GM12878 (cell line): ENCODE results near the gene SLC35A4. TPM values are rescaled to one million over a fixed set of nuclear protein-coding genes. Genes with fewer than 3 reads are reported as not detected.

Experiments used
- ATAC-seq: fragments of 200-7000 bp; cut with Tn5 transposase; 3 replicates; pipeline ENCODE4 v1.9.1; 2020; ENCODE audit warnings: mild to moderate bottlenecking, moderate library complexity
- BruUV-seq: library from RNA; stranded (reverse); fragments of 400-500 nt; replicated peaks from 2 replicates; lab custom pipeline; 2021; lab: Mats Ljungman, UMichigan
- CTCF ChIA-PET: fragments of 300-600 bp; sonication (Branson Sonifier 250); formaldehyde crosslinking; extraction: SDS; loops from one replicate; lab custom pipeline; 2021; ENCODE audit warnings: inconsistent platforms; lab: Yijun Ruan, JAX
- POLR2A ChIA-PET: fragments of 350-600 bp; formaldehyde crosslinking; extraction: SDS; loops from one replicate; lab custom pipeline; 2021; ENCODE audit warnings: inconsistent platforms; lab: Charles Lee
- RAD21 ChIA-PET: fragments of 300-600 bp; sonication (Branson Sonifier 250); formaldehyde crosslinking; loops from one replicate; lab custom pipeline; 2023; ENCODE audit warnings: antibody characterized with exemption; ENCODE audit not compliant: unreplicated experiment; lab: Charles Lee
- SMC1A ChIA-PET: fragments of 300-600 bp; sonication (Branson Sonifier 250); formaldehyde crosslinking; loops from one replicate; lab custom pipeline; 2023; ENCODE audit not compliant: unreplicated experiment, uncharacterized antibody; lab: Charles Lee
- DNase-seq: peaks from one replicate; pipeline ENCODE4 v3.0.0-alpha.2; 2011; ENCODE audit warnings: low read depth, low spot score
- FAIRE-seq: peaks from 3 replicates; lab custom pipeline; 2011; peaks lifted over from hg19 to GRCh38; lab: Jason Lieb, UNC
- H2AFZ ChIP-seq: 2 replicates; pipeline ENCODE4 v1.6.0; 2011; ENCODE audit warnings: low read depth, low read length, control low read depth; ENCODE audit not compliant: control insufficient read depth
- H3K27ac ChIP-seq: 2 replicates; pipeline ENCODE4 v1.5.1; 2011; ENCODE audit warnings: control low read depth; ENCODE audit not compliant: control insufficient read depth, insufficient read depth
- H3K27me3 ChIP-seq, 2 experiments: replicated peaks in 1 of 2; 2 replicates each; pipeline versions ENCODE4 v1.6.0 to v1.6.1; 2011; ENCODE audit warnings: low read length in 1 of 2; ENCODE audit not compliant: control insufficient read depth in 2 of 2, insufficient read depth in 2 of 2
- H3K36me3 ChIP-seq, 2 experiments: 2 replicates each; pipeline ENCODE4 v1.5.1; 2011; ENCODE audit warnings: low read length in 1 of 2; ENCODE audit not compliant: control insufficient read depth in 2 of 2, insufficient read depth in 2 of 2
- H3K4me1 ChIP-seq: 2 replicates; pipeline ENCODE4 v1.6.1; 2011; ENCODE audit warnings: mild to moderate bottlenecking, low read length, moderate library complexity, mixed read lengths; ENCODE audit not compliant: control insufficient read depth, insufficient read depth
- H3K4me2 ChIP-seq: 2 replicates; pipeline ENCODE4 v1.6.0; 2011; ENCODE audit warnings: control low read depth; ENCODE audit not compliant: control insufficient read depth, insufficient read depth
- H3K4me3 ChIP-seq: fragments of 200-600 bp; sonication (generic); 2 replicates; pipeline ENCODE4 v1.5.1; 2016
- H3K79me2 ChIP-seq: 2 replicates; pipeline ENCODE4 v1.6.0; 2011; ENCODE audit warnings: low read length; ENCODE audit not compliant: control insufficient read depth, insufficient read depth
- H3K9ac ChIP-seq: 2 replicates; pipeline ENCODE4 v1.8.0; 2011; ENCODE audit warnings: low read length, control low read depth, mixed read lengths; ENCODE audit not compliant: control insufficient read depth, insufficient read depth
- H3K9me3 ChIP-seq: replicated peaks from 3 replicates; pipeline ENCODE4 v1.5.1; 2011; ENCODE audit warnings: mild to moderate bottlenecking, low read length; ENCODE audit not compliant: control insufficient read depth, insufficient read depth
- H4K20me1 ChIP-seq: 2 replicates; pipeline ENCODE4 v1.6.0; 2011; ENCODE audit not compliant: control insufficient read depth, insufficient read depth
- ASH2L ChIP-seq: fragments of 300-600, 200-600 bp; sonication (generic); IDR thresholded peaks from 2 replicates; pipeline ENCODE4 v1.6.1; 2017; ENCODE audit warnings: low read depth, mild to moderate bottlenecking, borderline replicate concordance
- CBFB ChIP-seq: IDR thresholded peaks from 2 replicates; pipeline ENCODE4 v1.6.1; 2016; ENCODE audit warnings: antibody characterized with exemption, low read depth
- CREB1 ChIP-seq: IDR thresholded peaks from 2 replicates; pipeline ENCODE4 v1.6.1; 2012; ENCODE audit warnings: low read depth, mild to moderate bottlenecking, inconsistent platforms
- EED ChIP-seq: sonication (generic); IDR thresholded peaks from 2 replicates; pipeline ENCODE4 v1.6.1; 2016; ENCODE audit warnings: antibody characterized with exemption, low read depth
- ETV6 ChIP-seq, 2 experiments: fragments of 450-650 bp in 1 of 2; IDR thresholded peaks in 1 of 2; conservative IDR thresholded peaks in 1 of 2; 2 replicates each; pipeline ENCODE4 v1.6.1; 2014; ENCODE audit warnings: antibody characterized with exemption in 1 of 2, borderline replicate concordance in 1 of 2, low read depth in 1 of 2, mild to moderate bottlenecking in 1 of 2, moderate library complexity in 1 of 2
- EZH2 ChIP-seq: IDR thresholded peaks from 2 replicates; pipeline ENCODE4 v1.6.1; 2012; ENCODE audit warnings: low read depth, mild to moderate bottlenecking, control low read depth, inconsistent platforms, low read length, borderline replicate concordance; ENCODE audit not compliant: control insufficient read depth
- FOS ChIP-seq: IDR thresholded peaks from 3 replicates; pipeline ENCODE4 v1.6.1; 2011; ENCODE audit warnings: borderline replicate concordance; ENCODE audit not compliant: insufficient read length; ENCODE audit errors: extremely low read depth
- FOXM1 ChIP-seq: IDR thresholded peaks from 2 replicates; pipeline ENCODE4 v1.6.1; 2012; ENCODE audit warnings: low read depth, mild to moderate bottlenecking, inconsistent platforms, low read length, moderate library complexity
- KLF5 ChIP-seq: fragments of 450-650 bp; IDR thresholded peaks from 2 replicates; pipeline ENCODE4 v1.6.1; 2014; ENCODE audit warnings: mild to moderate bottlenecking; ENCODE audit not compliant: partially characterized antibody
- MTA3 ChIP-seq: IDR thresholded peaks from 2 replicates; pipeline ENCODE4 v1.6.1; 2012; ENCODE audit warnings: low read length, inconsistent platforms, borderline replicate concordance
- NFXL1 ChIP-seq: fragments of 450-650 bp; IDR thresholded peaks from 2 replicates; pipeline ENCODE4 v1.6.1; 2017; ENCODE audit warnings: antibody characterized with exemption, mild to moderate bottlenecking, borderline replicate concordance
- SP1 ChIP-seq: IDR thresholded peaks from one replicate; pipeline ENCODE4 v1.6.1; 2011; ENCODE audit warnings: low read depth, low read length
- TCF12 ChIP-seq: IDR thresholded peaks from 2 replicates; pipeline ENCODE4 v1.6.1; 2011; ENCODE audit warnings: low read depth, mild to moderate bottlenecking, low read length
- ZNF384 ChIP-seq: IDR thresholded peaks from 2 replicates; pipeline ENCODE4 v1.6.1; 2012; ENCODE audit warnings: low read depth, mild to moderate bottlenecking, low read length, improper control_type of control experiment, borderline replicate concordance
- ZSCAN29 ChIP-seq: fragments of 450-650 bp; IDR thresholded peaks from 2 replicates; pipeline ENCODE4 v1.6.1; 2017; ENCODE audit warnings: mild to moderate bottlenecking, moderate library complexity
- WGBS: methylation state at CpG from one replicate; pipeline ENCODE4 v1.1.6; 2016; ENCODE audit warnings: low lambda C conversion rate; ENCODE audit not compliant: insufficient replicate concordance, insufficient coverage; ENCODE audit errors: missing lambda C conversion rate; 5-methylcytosine and 5-hydroxymethylcytosine counted together
- in situ Hi-C: fragments of 300-500 bp; cut with MboI; formaldehyde crosslinking; loops from 9 replicates; pipeline ENCODE4 v1.14.3; 2018; ENCODE audit warnings: mixed read lengths
- intact Hi-C: fragments of 100-400 bp; cut with micrococcal nuclease; formaldehyde crosslinking; loops from one replicate; pipeline ENCODE4 v1.14.2; 2022; ENCODE audit not compliant: unreplicated experiment
- polyA plus RNA-seq, 11 experiments: library from polyadenylated mRNA; depleted of rRNA in 4 of 11; unstranded in 6 of 11; stranded (reverse) in 5 of 11; fragments of >200 nt; fragmentation: Nextera tagmentation in 4 of 11; fragmentation: Illumina TruSeq in 1 of 11; extraction: Ambion mirVana in 4 of 11; extraction: Trizol in 1 of 11; gene quantifications; 1 replicate in 1 of 11; 2 replicates in 10 of 11; pipeline versions ENCODE4 v1.2.1 to v1.2.3, GENCODE V29; 2011 to 2016; ENCODE audit warnings: inconsistent platforms in 2 of 11, missing spikeins in 2 of 11, low read depth in 1 of 11
- total RNA-seq, 4 experiments: library from RNA; depleted of rRNA in 3 of 4; stranded (reverse); fragments of >200 nt in 3 of 4; fragmentation: Illumina TruSeq in 1 of 4; extraction: Trizol in 1 of 4; gene quantifications; 2 replicates each; pipeline versions ENCODE4 v1.2.1 to v1.2.3, GENCODE V29; 2013 to 2021
- TF ChIP-seq, protein P1 (sequence below): IDR thresholded peaks from 2 replicates; pipeline ENCODE4 v1.6.1; 2012; ENCODE audit warnings: low read depth, low read length, improper control_type of control experiment
- TF ChIP-seq, protein P2 (sequence below): fragments of 450-650 bp; IDR thresholded peaks from 2 replicates; pipeline ENCODE4 v1.6.1; 2017; ENCODE audit warnings: mild to moderate bottlenecking, low read depth, inconsistent platforms; ENCODE audit not compliant: poor library complexity, severe bottlenecking
- TF ChIP-seq, protein P3 (sequence below): fragments of 450-650 bp; IDR thresholded peaks from 2 replicates; pipeline ENCODE4 v1.6.1; 2016; ENCODE audit warnings: mild to moderate bottlenecking

Gene SLC35A4
- total and polyA plus RNA-seq, 10 of the 15 experiments (the other 5 are each of a cell fraction or from before 2014, with no cell fraction given): 23.8 to 167 (median 114) TPM

DNA sequence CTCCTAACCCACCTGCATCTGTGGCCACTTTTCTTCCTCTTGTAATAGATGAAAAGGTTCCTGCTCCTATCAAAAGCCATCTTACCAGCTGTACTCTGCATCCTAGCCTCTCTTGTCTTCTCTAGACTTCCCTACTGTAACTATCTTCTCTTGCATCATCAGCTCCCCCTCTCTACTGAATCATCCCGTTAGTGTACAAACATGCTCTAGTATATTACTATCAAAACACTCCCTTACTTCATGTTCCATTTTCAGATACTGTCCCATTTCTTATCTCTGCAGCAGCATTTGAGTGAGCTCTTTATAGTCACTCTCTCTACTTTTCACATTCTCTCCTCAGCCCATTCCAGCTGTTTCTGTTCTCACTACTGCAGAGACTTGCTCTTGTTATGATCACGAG, 10.2 kb upstream of the SLC35A4 start:
- H3K9ac ChIP-seq: no peak overlapping the region
- peaks cover 14 to 25% of the 10 kb centered on the region in 2 experiments for H3K36me3 ChIP-seq
- H3K4me3 ChIP-seq: peak overlapping the region; percentile 91; the same call in 1 of the 2 replicates
- ChIA-PET CTCF (interaction anchor here (0.8 to 2.1 kb wide), 3 partner anchors 11 to 182 kb away, joined by 3 to 6 read pairs (median 4); no protein-coding TSS in a partner anchor), RAD21 (interaction anchor here (1.0 to 1.8 kb wide), 2 partner anchors 9 to 15 kb away, joined by 3 to 7 read pairs; no protein-coding TSS in a partner anchor), POLR2A (no interaction called here), SMC1A (interaction anchor here (0.6 to 1.0 kb wide), 3 partner anchors 15 to 88 kb away, joined by 3 read pairs; no protein-coding TSS in a partner anchor)
- no peak for FAIRE-seq
- in situ Hi-C loops: no loop called here
- H3K27me3 ChIP-seq: no peaks in the 10 kb centered on the region
- no peaks in the 10 kb centered on the region for H3K9me3 ChIP-seq
- H3K79me2 ChIP-seq: peaks cover 49% of the 10 kb centered on the region
- H3K27ac ChIP-seq: peak overlapping the region; percentile 16
- peaks cover 22% of the 10 kb centered on the region for H3K4me1 ChIP-seq
- DNase-seq: no peak
- TF ChIP-seq, protein P1, sequence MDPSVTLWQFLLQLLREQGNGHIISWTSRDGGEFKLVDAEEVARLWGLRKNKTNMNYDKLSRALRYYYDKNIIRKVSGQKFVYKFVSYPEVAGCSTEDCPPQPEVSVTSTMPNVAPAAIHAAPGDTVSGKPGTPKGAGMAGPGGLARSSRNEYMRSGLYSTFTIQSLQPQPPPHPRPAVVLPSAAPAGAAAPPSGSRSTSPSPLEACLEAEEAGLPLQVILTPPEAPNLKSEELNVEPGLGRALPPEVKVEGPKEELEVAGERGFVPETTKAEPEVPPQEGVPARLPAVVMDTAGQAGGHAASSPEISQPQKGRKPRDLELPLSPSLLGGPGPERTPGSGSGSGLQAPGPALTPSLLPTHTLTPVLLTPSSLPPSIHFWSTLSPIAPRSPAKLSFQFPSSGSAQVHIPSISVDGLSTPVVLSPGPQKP: no peak
- TF ChIP-seq FOXM1 (no peak), ETV6 (conservative IDR thresholded peaks at IDR 0.05 in 1 of 2, IDR thresholded peaks at IDR 0.05 in 1 of 2; ENCODE audit: borderline replicate concordance in 1 of 2, low read depth in 1 of 2) (no peak), CBFB (no peak), ZSCAN29 (no peak), SP1 (no peak), ASH2L (no peak), FOS (no peak), NFXL1 (no peak), TCF12 (no peak), KLF5 (no peak), MTA3 (no peak), EZH2 (no peak), ZNF384 (no peak), EED (no peak), CREB1 (no peak)
- TF ChIP-seq, protein P2, sequence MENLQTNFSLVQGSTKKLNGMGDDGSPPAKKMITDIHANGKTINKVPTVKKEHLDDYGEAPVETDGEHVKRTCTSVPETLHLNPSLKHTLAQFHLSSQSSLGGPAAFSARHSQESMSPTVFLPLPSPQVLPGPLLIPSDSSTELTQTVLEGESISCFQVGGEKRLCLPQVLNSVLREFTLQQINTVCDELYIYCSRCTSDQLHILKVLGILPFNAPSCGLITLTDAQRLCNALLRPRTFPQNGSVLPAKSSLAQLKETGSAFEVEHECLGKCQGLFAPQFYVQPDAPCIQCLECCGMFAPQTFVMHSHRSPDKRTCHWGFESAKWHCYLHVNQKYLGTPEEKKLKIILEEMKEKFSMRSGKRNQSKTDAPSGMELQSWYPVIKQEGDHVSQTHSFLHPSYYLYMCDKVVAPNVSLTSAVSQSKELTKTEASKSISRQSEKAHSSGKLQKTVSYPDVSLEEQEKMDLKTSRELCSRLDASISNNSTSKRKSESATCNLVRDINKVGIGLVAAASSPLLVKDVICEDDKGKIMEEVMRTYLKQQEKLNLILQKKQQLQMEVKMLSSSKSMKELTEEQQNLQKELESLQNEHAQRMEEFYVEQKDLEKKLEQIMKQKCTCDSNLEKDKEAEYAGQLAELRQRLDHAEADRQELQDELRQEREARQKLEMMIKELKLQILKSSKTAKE: no peak
- TF ChIP-seq, protein P3, sequence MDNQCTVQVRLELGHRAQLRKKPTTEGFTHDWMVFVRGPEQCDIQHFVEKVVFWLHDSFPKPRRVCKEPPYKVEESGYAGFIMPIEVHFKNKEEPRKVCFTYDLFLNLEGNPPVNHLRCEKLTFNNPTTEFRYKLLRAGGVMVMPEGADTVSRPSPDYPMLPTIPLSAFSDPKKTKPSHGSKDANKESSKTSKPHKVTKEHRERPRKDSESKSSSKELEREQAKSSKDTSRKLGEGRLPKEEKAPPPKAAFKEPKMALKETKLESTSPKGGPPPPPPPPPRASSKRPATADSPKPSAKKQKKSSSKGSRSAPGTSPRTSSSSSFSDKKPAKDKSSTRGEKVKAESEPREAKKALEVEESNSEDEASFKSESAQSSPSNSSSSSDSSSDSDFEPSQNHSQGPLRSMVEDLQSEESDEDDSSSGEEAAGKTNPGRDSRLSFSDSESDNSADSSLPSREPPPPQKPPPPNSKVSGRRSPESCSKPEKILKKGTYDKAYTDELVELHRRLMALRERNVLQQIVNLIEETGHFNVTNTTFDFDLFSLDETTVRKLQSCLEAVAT: no peak
- intact Hi-C loops: loop anchor here (5.0 kb wide), 1 partner anchor 152 kb away; the partner anchor contains the start of gene ANKHD1
- peak overlapping the region; percentile 82 for H3K4me2 ChIP-seq
- WGBS: 62% methylated on average over 2 of the region's 2 CpGs
- BruUV-seq: no TSS peak
- no peak for ATAC-seq
- no peaks in the 10 kb centered on the region for H4K20me1 ChIP-seq
- no peak overlapping the region for H2AFZ ChIP-seq
